ENCODE data around the gene CYBB.

Gene CYBB

GRCh38 chrX:37840931-37841330, 61.1 kb downstream of the CYBB start:
- no peak overlapping the region for H3K4me3 ChIP-seq (ENCODE audit: low read length)
- DNase-seq = no peak
- no peaks in the 10 kb centered on the region for H3K9me2 ChIP-seq (replicated peaks; ENCODE audit: insufficient read depth, low read length)
- no peaks in the 10 kb centered on the region for H3K79me2 ChIP-seq (ENCODE audit: low read length)
- H3F3A ChIP-seq (ENCODE audit: insufficient read depth, low read length) = no peaks in the 10 kb centered on the region
- no peaks in the 10 kb centered on the region for H3K9me3 ChIP-seq (replicated peaks; ENCODE audit: insufficient read depth, low read length)
- H3K36me3 ChIP-seq (replicated peaks; ENCODE audit: insufficient read depth, low read length) = no peaks in the 10 kb centered on the region
- no peak overlapping the region for H3K4me2 ChIP-seq (ENCODE audit: low read depth, low read length)
- no peaks in the 10 kb centered on the region for H3K27me3 ChIP-seq (replicated peaks; ENCODE audit: insufficient read depth, low read length)
- no peak overlapping the region for H2AFZ ChIP-seq (ENCODE audit: low read length)
- H3K27ac ChIP-seq (ENCODE audit: low read length) = no peak overlapping the region
- H4K20me1 ChIP-seq (ENCODE audit: insufficient read depth, low read length) = no peaks in the 10 kb centered on the region
- H3K4me1 ChIP-seq (ENCODE audit: low read length) = no peaks in the 10 kb centered on the region
- H3K9ac ChIP-seq (ENCODE audit: low read length) = no peak overlapping the region
- TF ChIP-seq EZH2 (optimal IDR thresholded peaks at IDR 0.05; ENCODE audit: low read depth, low read length) (no peak), EZH2phosphoT487 (IDR thresholded peaks at IDR 0.05; ENCODE audit: low read length) (no peak)
- TF ChIP-seq, protein P1, sequence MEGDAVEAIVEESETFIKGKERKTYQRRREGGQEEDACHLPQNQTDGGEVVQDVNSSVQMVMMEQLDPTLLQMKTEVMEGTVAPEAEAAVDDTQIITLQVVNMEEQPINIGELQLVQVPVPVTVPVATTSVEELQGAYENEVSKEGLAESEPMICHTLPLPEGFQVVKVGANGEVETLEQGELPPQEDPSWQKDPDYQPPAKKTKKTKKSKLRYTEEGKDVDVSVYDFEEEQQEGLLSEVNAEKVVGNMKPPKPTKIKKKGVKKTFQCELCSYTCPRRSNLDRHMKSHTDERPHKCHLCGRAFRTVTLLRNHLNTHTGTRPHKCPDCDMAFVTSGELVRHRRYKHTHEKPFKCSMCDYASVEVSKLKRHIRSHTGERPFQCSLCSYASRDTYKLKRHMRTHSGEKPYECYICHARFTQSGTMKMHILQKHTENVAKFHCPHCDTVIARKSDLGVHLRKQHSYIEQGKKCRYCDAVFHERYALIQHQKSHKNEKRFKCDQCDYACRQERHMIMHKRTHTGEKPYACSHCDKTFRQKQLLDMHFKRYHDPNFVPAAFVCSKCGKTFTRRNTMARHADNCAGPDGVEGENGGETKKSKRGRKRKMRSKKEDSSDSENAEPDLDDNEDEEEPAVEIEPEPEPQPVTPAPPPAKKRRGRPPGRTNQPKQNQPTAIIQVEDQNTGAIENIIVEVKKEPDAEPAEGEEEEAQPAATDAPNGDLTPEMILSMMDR (IDR thresholded peaks at IDR 0.05; ENCODE audit: low read length) = no peak

- Histone ChIP-seq H3F3A (ENCODE audit: insufficient read depth, low read length) (no peaks in the 10 kb centered on the region), H2AFZ (ENCODE audit: low read length) (no peak overlapping the region), H3K4me3 (ENCODE audit: low read length) (no peak overlapping the region), H3K9ac (ENCODE audit: low read length) (no peak overlapping the region), H3K27me3 (replicated peaks; ENCODE audit: insufficient read depth, low read length) (no peaks in the 10 kb centered on the region), H3K79me2 (ENCODE audit: low read length) (no peaks in the 10 kb centered on the region), H3K9me3 (replicated peaks; ENCODE audit: insufficient read depth, low read length) (no peaks in the 10 kb centered on the region), H4K20me1 (ENCODE audit: insufficient read depth, low read length) (no peaks in the 10 kb centered on the region), H3K9me2 (replicated peaks; ENCODE audit: insufficient read depth, low read length) (no peaks in the 10 kb centered on the region), H3K36me3 (replicated peaks; ENCODE audit: insufficient read depth, low read length) (no peaks in the 10 kb centered on the region), H3K4me2 (ENCODE audit: low read depth, low read length) (no peak overlapping the region), H3K27ac (ENCODE audit: low read length) (no peak overlapping the region), H3K4me1 (ENCODE audit: low read length) (no peaks in the 10 kb centered on the region)
- DNase-seq = no peak
- TF ChIP-seq EZH2phosphoT487 (IDR thresholded peaks at IDR 0.05; ENCODE audit: low read length) (no peak), EZH2 (optimal IDR thresholded peaks at IDR 0.05; ENCODE audit: low read depth, low read length) (no peak)
- TF ChIP-seq, protein P1 (IDR thresholded peaks at IDR 0.05; ENCODE audit: low read length) = no peak
These were observed 64.8 kb downstream of the CYBB start for GRCh38 chrX:37844622-37845021.

DNA sequence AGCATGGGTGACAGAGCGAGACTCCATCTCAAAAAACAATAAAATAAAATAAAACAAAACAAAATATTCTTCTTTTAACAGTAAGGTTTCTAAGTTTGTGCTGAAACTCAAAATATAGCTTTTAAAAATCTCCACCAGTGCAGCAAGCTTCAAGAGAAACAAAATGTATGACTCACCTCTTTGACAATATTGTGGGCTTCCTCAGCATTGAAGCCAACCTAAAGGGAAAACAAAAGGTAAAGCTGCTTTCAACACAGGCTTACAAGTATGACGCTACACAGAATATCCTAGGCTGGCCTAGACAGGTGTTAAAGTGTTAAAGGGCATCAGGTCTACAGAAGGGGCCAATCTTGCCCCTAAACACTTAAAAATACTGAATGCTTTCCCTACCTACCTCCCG, 66.3 kb downstream of the CYBB start:
- H3K4me1 ChIP-seq (ENCODE audit: low read length) = no peaks in the 10 kb centered on the region
- no peaks in the 10 kb centered on the region for H4K20me1 ChIP-seq (ENCODE audit: insufficient read depth, low read length)
- H3F3A ChIP-seq (ENCODE audit: insufficient read depth, low read length) = no peaks in the 10 kb centered on the region
- TF ChIP-seq EZH2 (optimal IDR thresholded peaks at IDR 0.05; ENCODE audit: low read depth, low read length) (no peak), EZH2phosphoT487 (IDR thresholded peaks at IDR 0.05; ENCODE audit: low read length) (no peak)
- TF ChIP-seq, protein P1 (IDR thresholded peaks at IDR 0.05; ENCODE audit: low read length) = no peak
- H3K27me3 ChIP-seq (replicated peaks; ENCODE audit: insufficient read depth, low read length) = no peaks in the 10 kb centered on the region
- no peak overlapping the region for H3K27ac ChIP-seq (ENCODE audit: low read length)
- H3K9ac ChIP-seq (ENCODE audit: low read length) = no peak overlapping the region
- no peaks in the 10 kb centered on the region for H3K9me2 ChIP-seq (replicated peaks; ENCODE audit: insufficient read depth, low read length)
- no peaks in the 10 kb centered on the region for H3K9me3 ChIP-seq (replicated peaks; ENCODE audit: insufficient read depth, low read length)
- DNase-seq = no peak
- no peak overlapping the region for H2AFZ ChIP-seq (ENCODE audit: low read length)
- peak overlapping the region; percentile 71; the same call in 1 of the 2 replicates for H3K4me3 ChIP-seq (ENCODE audit: low read length)
- no peaks in the 10 kb centered on the region for H3K79me2 ChIP-seq (ENCODE audit: low read length)
- no peaks in the 10 kb centered on the region for H3K36me3 ChIP-seq (replicated peaks; ENCODE audit: insufficient read depth, low read length)
- H3K4me2 ChIP-seq (ENCODE audit: low read depth, low read length) = peak overlapping the region; percentile 54; the same call in 1 of the 2 replicates

All from MM.1S (cell line).